Activated CD8-positive, alpha-beta T cell treated with anti-CD3 and anti-CD28 coated beads for 36 hours (primary cell): Measurements from ENCODE around the gene CHST9. TPM values are rescaled to one million over a fixed set of nuclear protein-coding genes. Genes with fewer than 3 reads are reported as not detected.
"Not testable (repeated sequence)": the region's sequence is repeated elsewhere in the genome, so short reads cannot be mapped to it uniquely, and the experiment has no call there.

Experiments
- ATAC-seq: fragments of 200-7000 bp; cut with Tn5 transposase; one replicate; pipeline ENCODE4 v1.10.0; 2021; ENCODE audit warnings: mild to moderate bottlenecking, moderate library complexity
- CTCF ChIA-PET: fragments of 350-600 bp; sonication (Branson Sonifier 250); formaldehyde crosslinking; loops from one replicate; lab custom pipeline; 2021; ENCODE audit warnings: antibody characterized with exemption; lab: Charles Lee
- POLR2A ChIA-PET: fragments of 350-600 bp; sonication (Branson Sonifier 250); formaldehyde crosslinking; loops from one replicate; lab custom pipeline; 2021; ENCODE audit warnings: antibody characterized with exemption; lab: Charles Lee
- DNase-seq: peaks from one replicate; pipeline ENCODE4 v3.0.0-alpha.2; 2020
- H3K27ac Mint-ChIP-seq: one replicate; pipeline ENCODE4 v1.8.0; 2021; ENCODE audit warnings: mild to moderate bottlenecking, mixed read lengths
- H3K27me3 Mint-ChIP-seq: one replicate; pipeline ENCODE4 v1.8.0; 2021; ENCODE audit warnings: mixed read lengths
- H3K36me3 Mint-ChIP-seq: one replicate; pipeline ENCODE4 v1.8.0; 2021; ENCODE audit warnings: low read depth, mixed read lengths
- H3K4me1 Mint-ChIP-seq: one replicate; pipeline ENCODE4 v1.8.0; 2021; ENCODE audit warnings: low read depth, mixed read lengths
- H3K4me3 Mint-ChIP-seq: one replicate; pipeline ENCODE4 v1.8.0; 2021; ENCODE audit warnings: mild to moderate bottlenecking, moderate library complexity, mixed read lengths
- H3K9me3 Mint-ChIP-seq: one replicate; pipeline ENCODE4 v1.8.0; 2021; ENCODE audit warnings: mixed read lengths
- intact Hi-C: fragments of 100-400 bp; cut with micrococcal nuclease; formaldehyde crosslinking; loops from one replicate; pipeline ENCODE4 v1.10.0; 2022
- total RNA-seq, 2 experiments: library from RNA; stranded (reverse); gene quantifications; one replicate each; pipeline ENCODE4 v1.2.3, GENCODE V29; 2021
- TF ChIP-seq, protein P1 (sequence below): fragments of 200-600 bp; IDR thresholded peaks from one replicate; pipeline ENCODE4 v1.8.0; 2022; ENCODE audit warnings: antibody characterized with exemption, mild to moderate bottlenecking

Gene CHST9
- total RNA-seq, 2 experiments from 2014 or later, result not detected

DNA sequence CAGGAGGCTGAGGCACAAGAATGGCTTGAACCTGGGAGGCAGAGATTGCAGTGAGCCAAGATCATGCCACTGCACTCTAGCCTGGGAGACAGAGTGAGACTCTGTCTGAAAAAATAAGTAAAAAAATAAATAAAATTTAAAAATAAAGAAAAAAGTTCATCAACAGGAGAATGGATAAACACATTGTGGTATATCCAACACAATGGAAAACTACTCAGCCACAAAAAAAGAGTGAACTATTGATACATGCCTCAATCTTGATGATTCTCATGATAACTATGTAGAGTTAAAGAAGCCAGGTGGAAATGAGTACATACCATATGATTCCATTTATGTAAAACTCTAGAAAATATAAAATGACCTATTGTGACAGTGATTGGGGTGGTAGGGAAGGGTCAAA is 195.3 kb downstream of the CHST9 start:
- POLR2A ChIA-PET, result no interaction called here
- Mint-ChIP-seq H3K36me3 (no peaks in the 10 kb centered on the region), H3K4me1 (no peaks in the 10 kb centered on the region), H3K27ac (no peak overlapping the region), H3K27me3 (no peaks in the 10 kb centered on the region), H3K4me3 (no peak overlapping the region), H3K9me3 (no peaks in the 10 kb centered on the region)
- intact Hi-C loops, result no loop called here
- DNase-seq, result no peak
- CTCF ChIA-PET, result no interaction called here
- TF ChIP-seq, protein P1, sequence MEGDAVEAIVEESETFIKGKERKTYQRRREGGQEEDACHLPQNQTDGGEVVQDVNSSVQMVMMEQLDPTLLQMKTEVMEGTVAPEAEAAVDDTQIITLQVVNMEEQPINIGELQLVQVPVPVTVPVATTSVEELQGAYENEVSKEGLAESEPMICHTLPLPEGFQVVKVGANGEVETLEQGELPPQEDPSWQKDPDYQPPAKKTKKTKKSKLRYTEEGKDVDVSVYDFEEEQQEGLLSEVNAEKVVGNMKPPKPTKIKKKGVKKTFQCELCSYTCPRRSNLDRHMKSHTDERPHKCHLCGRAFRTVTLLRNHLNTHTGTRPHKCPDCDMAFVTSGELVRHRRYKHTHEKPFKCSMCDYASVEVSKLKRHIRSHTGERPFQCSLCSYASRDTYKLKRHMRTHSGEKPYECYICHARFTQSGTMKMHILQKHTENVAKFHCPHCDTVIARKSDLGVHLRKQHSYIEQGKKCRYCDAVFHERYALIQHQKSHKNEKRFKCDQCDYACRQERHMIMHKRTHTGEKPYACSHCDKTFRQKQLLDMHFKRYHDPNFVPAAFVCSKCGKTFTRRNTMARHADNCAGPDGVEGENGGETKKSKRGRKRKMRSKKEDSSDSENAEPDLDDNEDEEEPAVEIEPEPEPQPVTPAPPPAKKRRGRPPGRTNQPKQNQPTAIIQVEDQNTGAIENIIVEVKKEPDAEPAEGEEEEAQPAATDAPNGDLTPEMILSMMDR, result no peak
- ATAC-seq, result no peak

DNA sequence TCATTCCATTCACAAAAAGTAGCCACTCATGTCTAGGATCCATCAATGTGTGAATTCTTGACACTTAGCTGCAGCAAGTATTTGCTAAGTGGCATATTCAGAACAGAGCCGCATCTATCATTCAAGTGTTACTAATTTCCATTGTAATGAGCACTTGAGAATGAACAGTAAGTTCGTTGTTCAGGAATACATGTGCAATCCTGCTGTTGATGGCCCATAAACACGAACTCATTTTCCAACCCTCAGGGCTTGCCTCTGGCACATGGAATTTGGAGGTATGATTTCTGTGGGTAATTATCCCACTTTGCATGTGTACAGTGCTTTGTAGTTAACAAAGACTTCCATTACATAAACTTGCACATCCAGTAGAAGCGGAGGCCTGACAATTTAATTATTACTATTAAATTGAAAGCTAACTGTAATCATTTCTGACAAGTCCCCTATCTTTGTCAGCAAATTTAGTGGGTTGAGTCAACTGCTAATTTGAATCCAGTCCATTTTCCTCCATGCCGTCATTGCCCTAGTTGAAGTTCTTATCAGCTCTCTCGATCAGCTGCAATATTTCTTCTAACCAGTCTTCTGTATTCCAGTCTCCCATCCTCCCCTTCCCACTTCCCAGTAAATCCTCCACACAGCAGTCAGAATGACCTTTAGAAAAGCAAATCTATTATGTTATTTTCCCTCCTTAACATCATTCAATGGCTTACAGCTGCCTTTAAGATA is 203.6 kb downstream of the CHST9 start:
- ChIA-PET POLR2A (no interaction called here), CTCF (no interaction called here)
- Mint-ChIP-seq H3K4me1 (no peaks in the 10 kb centered on the region), H3K9me3 (no peaks in the 10 kb centered on the region), H3K27ac (no peak overlapping the region), H3K4me3 (no peak overlapping the region), H3K27me3 (no peaks in the 10 kb centered on the region), H3K36me3 (no peaks in the 10 kb centered on the region)
- intact Hi-C loops, result no loop called here
- DNase-seq (no peak), ATAC-seq (no peak)
- TF ChIP-seq, protein P1, result no peak

DNA sequence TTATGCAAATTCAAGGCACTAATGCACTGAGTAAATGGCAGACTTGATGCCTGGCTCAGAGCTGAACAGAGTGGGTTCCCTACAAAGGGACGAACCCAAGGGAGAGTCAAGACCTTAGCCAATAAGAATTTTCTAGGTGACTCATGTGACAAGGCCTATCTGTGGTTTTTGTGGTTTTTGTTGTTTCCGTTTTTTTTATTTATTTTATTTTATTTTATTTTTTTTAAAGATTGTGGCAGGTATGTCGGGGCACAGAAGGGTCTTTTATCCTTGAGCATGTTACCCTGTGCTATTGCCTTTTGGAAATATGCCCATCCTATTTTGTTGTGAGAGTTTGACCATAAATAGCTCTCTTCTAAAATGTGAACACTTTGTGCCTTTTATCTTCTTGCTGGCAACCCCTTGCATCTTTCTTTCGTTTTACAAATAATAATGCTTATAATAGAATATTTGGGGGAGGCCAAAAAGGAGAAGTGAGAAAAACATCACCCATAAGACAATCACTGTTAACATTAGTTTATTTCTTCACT is 206.2 kb downstream of the CHST9 start:
- Mint-ChIP-seq H3K27ac (no peak overlapping the region), H3K4me3 (no peak overlapping the region), H3K4me1 (no peaks in the 10 kb centered on the region), H3K27me3 (no peaks in the 10 kb centered on the region), H3K9me3 (no peaks in the 10 kb centered on the region), H3K36me3 (no peaks in the 10 kb centered on the region)
- POLR2A ChIA-PET, result no interaction called here
- CTCF ChIA-PET, result no interaction called here
- DNase-seq (no peak), ATAC-seq (no peak)
- TF ChIP-seq, protein P1, result no peak
- intact Hi-C loops, result no loop called here

DNA sequence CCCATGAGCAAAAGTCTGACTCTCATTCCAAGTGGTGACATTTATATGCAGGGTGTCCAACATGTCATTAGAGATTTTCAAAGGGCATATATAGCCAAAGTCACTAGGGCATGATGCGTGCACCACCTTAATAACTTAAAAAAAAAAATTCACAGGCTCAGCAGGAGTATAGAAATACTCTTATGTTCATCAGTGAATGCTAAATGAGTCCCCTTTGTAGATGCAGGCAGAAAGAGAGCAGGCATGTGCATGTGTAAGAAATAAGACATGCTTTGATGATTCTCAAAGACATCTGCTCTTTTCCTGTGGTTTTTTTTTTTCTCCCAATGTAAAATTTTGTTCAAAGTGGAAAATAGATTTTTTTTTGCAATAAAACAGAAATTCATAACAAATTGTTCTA is 207.3 kb downstream of the CHST9 start:
- H3K4me3 Mint-ChIP-seq, result no peak overlapping the region
- ATAC-seq, result no peak
- no peak overlapping the region for H3K27ac Mint-ChIP-seq
- POLR2A ChIA-PET, result no interaction called here
- no peaks in the 10 kb centered on the region for H3K4me1 Mint-ChIP-seq
- H3K36me3 Mint-ChIP-seq, result no peaks in the 10 kb centered on the region
- H3K9me3 Mint-ChIP-seq, result peaks cover 4% of the 10 kb centered on the region
- DNase-seq, result no peak
- CTCF ChIA-PET, result no interaction called here
- H3K27me3 Mint-ChIP-seq, result no peaks in the 10 kb centered on the region
- intact Hi-C loops, result no loop called here
- TF ChIP-seq, protein P1, result no peak

DNA sequence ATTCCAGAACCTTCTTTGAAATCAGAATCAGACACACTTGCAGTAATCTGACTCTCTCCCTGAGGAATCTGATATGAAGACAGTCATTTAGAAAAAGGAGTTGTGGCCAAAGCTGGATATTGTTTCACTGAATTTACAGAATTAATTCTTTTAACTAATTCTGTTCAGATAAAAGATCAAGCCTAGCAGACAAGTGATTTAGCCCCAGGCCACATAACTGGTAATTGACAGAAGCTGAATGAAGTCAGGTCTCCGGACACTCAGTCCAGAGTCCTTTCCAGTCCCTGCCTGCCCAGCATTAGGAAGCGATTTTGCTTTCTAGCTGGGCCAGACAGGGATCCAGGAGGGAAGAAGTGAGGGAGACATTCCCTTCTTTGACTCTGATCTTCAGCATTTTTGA is 208.9 kb downstream of the CHST9 start:
- peaks cover 4% of the 10 kb centered on the region for H3K9me3 Mint-ChIP-seq
- no peak overlapping the region for H3K4me3 Mint-ChIP-seq
- H3K27ac Mint-ChIP-seq, result no peak overlapping the region
- TF ChIP-seq, protein P1, result no peak
- ChIA-PET POLR2A (no interaction called here), CTCF (no interaction called here)
- intact Hi-C loops, result no loop called here
- ATAC-seq, result no peak
- H3K36me3 Mint-ChIP-seq, result no peaks in the 10 kb centered on the region
- DNase-seq, result no peak
- no peaks in the 10 kb centered on the region for H3K27me3 Mint-ChIP-seq
- no peaks in the 10 kb centered on the region for H3K4me1 Mint-ChIP-seq

DNA sequence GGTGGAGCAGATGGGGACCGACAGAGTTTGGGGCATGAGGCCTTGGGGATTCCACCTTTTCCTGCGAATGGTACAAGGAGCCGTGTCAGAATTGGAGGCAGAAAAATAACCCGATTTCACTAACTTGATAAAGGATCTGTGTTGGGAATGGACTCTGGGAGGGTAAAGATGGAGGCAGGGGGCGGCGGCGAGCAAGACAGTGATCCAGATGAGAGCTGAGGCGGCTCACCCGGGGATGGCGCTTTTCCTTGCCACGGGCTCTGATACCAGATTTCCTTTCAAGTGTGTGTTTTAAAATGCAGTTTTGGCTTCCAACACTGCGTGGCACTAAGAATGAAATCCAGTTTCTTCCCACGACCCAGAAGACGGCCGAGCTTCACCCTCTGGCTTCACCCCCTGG is 212.6 kb downstream of the CHST9 start:
- ATAC-seq, DNase-seq, intact Hi-C loops, H3K36me3 Mint-ChIP-seq, H3K4me3 Mint-ChIP-seq, H3K27me3 Mint-ChIP-seq, H3K9me3 Mint-ChIP-seq, POLR2A ChIA-PET, CTCF ChIA-PET, H3K4me1 Mint-ChIP-seq, H3K27ac Mint-ChIP-seq: not testable (repeated sequence)
